Fibroblast of lung (primary cell): ENCODE results near the gene PCDHA2. TPM values are rescaled to one million over a fixed set of nuclear protein-coding genes. Genes with fewer than 3 reads are reported as not detected.
"Not testable (repeated sequence)": the region's sequence is repeated elsewhere in the genome, so short reads cannot be mapped to it uniquely, and the experiment has no call there.

Experiments
- DNase-seq, 2 donors: peaks; one replicate each; pipeline versions ENCODE4 v3.0.0 to v3.0.0-alpha.2; 2010; ENCODE audit warnings: low read depth in 2 of 2
- H2AFZ ChIP-seq: 2 replicates; pipeline ENCODE4 v1.5.1; 2012; ENCODE audit warnings: low read length, control low read depth, inconsistent platforms
- H3K27ac ChIP-seq: 2 replicates; pipeline ENCODE4 v1.5.1; 2011; ENCODE audit warnings: low read length, control low read depth; ENCODE audit not compliant: insufficient read depth
- H3K27me3 ChIP-seq: 2 replicates; pipeline ENCODE4 v1.5.1; 2011; ENCODE audit warnings: mild to moderate bottlenecking, low read length; ENCODE audit not compliant: control insufficient read depth, insufficient read depth
- H3K36me3 ChIP-seq: 2 replicates; pipeline ENCODE4 v1.5.1; 2011; ENCODE audit warnings: low read length; ENCODE audit not compliant: control insufficient read depth, insufficient read depth
- H3K4me1 ChIP-seq: 2 replicates; pipeline ENCODE4 v1.5.1; 2011; ENCODE audit warnings: low read length; ENCODE audit not compliant: control insufficient read depth, insufficient read depth; ENCODE audit errors: extremely low read depth
- H3K4me2 ChIP-seq: 2 replicates; pipeline ENCODE4 v1.5.1; 2011; ENCODE audit warnings: low read length, control low read depth; ENCODE audit not compliant: insufficient read depth; ENCODE audit errors: extremely low read depth
- H3K4me3 ChIP-seq, 4 experiments: fragments of 200-600 bp in 1 of 4; sonication (generic) in 1 of 4; replicated peaks in 1 of 4; 2 replicates each; pipeline ENCODE4 v1.5.1; 2011 to 2016; ENCODE audit warnings: low read length in 4 of 4, low read depth in 3 of 4, mild to moderate bottlenecking in 3 of 4, control low read depth in 2 of 4, inconsistent platforms in 1 of 4, mixed read lengths in 1 of 4; ENCODE audit not compliant: insufficient read depth in 1 of 4; ENCODE audit errors: control extremely low read depth in 1 of 4
- H3K79me2 ChIP-seq: 2 replicates; pipeline ENCODE4 v1.5.1; 2012; ENCODE audit warnings: mild to moderate bottlenecking, low read length, inconsistent platforms; ENCODE audit not compliant: control insufficient read depth, insufficient read depth
- H3K9ac ChIP-seq: 2 replicates; pipeline ENCODE4 v1.5.1; 2011; ENCODE audit warnings: mild to moderate bottlenecking, low read length, control low read depth; ENCODE audit not compliant: insufficient read depth
- H3K9me3 ChIP-seq: 2 replicates; pipeline ENCODE4 v1.5.1; 2012; ENCODE audit warnings: low read depth, low read length; ENCODE audit not compliant: control insufficient read depth, insufficient read depth
- H4K20me1 ChIP-seq: 2 replicates; pipeline ENCODE4 v1.5.1; 2011; ENCODE audit warnings: low read length; ENCODE audit not compliant: control insufficient read depth, insufficient read depth; ENCODE audit errors: extremely low read depth
- CTCF ChIP-seq, 2 donors: IDR thresholded peaks in 1 of 2; conservative IDR thresholded peaks in 1 of 2; 1 replicate in 1 of 2; 2 replicates in 1 of 2; pipeline ENCODE4 v1.5.1; 2011 to 2012; ENCODE audit warnings: low read length in 2 of 2, control low read depth in 1 of 2, inconsistent platforms in 1 of 2, low read depth in 1 of 2, mild to moderate bottlenecking in 1 of 2
- EZH2 ChIP-seq: IDR thresholded peaks from 2 replicates; pipeline ENCODE4 v1.5.1; 2012; ENCODE audit warnings: low read length, control low read depth, mild to moderate bottlenecking; ENCODE audit errors: missing control alignments
- polyA plus RNA-seq, 2 donors: library from polyadenylated mRNA; depleted of rRNA in 1 of 2; stranded (reverse) in 1 of 2; unstranded in 1 of 2; fragments of >200 nt; gene quantifications; 2 replicates each; pipeline ENCODE4 v1.2.1, GENCODE V29; 2011 to 2012; ENCODE audit warnings: missing spikeins in 1 of 2
- total RNA-seq: library from RNA; depleted of rRNA; stranded (reverse); fragments of >200 nt; gene quantifications from 2 replicates; pipeline ENCODE4 v1.2.1, GENCODE V29; 2014

Gene PCDHA2
- total and polyA plus RNA-seq, 2 donors (not counting 1 experiment from before 2014, with no cell fraction given), result 0.10 to 0.33 TPM

DNA sequence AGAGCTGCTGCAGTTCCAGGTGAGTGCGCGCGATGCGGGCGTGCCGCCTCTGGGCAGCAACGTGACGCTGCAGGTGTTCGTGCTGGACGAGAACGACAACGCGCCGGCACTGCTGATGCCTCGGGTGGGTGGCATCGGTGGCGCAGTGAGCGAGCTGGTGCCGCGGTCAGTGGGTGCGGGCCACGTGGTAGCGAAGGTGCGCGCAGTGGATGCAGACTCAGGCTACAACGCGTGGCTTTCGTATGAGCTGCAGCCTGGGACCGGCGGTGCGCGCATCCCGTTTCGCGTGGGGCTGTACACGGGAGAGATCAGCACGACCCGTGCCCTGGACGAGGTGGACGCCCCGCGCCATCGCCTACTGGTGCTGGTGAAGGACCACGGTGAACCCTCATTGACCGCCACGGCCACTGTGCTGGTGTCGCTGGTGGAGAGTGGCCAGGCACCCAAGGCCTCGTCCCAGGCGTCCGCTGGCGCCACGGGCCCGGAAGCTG, 8.2 kb downstream of the PCDHA2 start:
- Histone ChIP-seq H3K27ac (no peak overlapping the region), H4K20me1 (no peaks in the 10 kb centered on the region), H2AFZ (no peak overlapping the region), H3K79me2 (no peaks in the 10 kb centered on the region), H3K4me1 (no peaks in the 10 kb centered on the region), H3K9ac (no peak overlapping the region), H3K9me3 (no peaks in the 10 kb centered on the region), H3K36me3 (no peaks in the 10 kb centered on the region), H3K4me3 (no peak overlapping the region), H3K27me3 (no peaks in the 10 kb centered on the region), H3K4me2 (no peak overlapping the region)
- TF ChIP-seq CTCF (conservative IDR thresholded peaks at IDR 0.05 in 1 of 2, IDR thresholded peaks at IDR 0.05 in 1 of 2; ENCODE audit: low read depth in 1 of 2, low read length in 2 of 2) (no peak), EZH2 (no peak)
- DNase-seq, result no peak

- no peak within 1 kb of the TSS for H3K27ac ChIP-seq
- H3K79me2 ChIP-seq, result no peaks in the 10 kb centered on the region
- H2AFZ ChIP-seq, result peak within 1 kb of the TSS; percentile 20
- H4K20me1 ChIP-seq, result no peaks in the 10 kb centered on the region
- no peaks in the 10 kb centered on the region for H3K9me3 ChIP-seq
- H3K4me1 ChIP-seq, result no peaks in the 10 kb centered on the region
- no peak for DNase-seq
- H3K36me3 ChIP-seq, result no peaks in the 10 kb centered on the region
- peak within 1 kb of the TSS; percentile 44 for H3K4me2 ChIP-seq
- H3K4me3 ChIP-seq, result peak within 1 kb of the TSS in 1 of 4 experiments; percentile 44
- TF ChIP-seq EZH2 (no peak), CTCF (conservative IDR thresholded peaks at IDR 0.05 in 1 of 2, IDR thresholded peaks at IDR 0.05 in 1 of 2; ENCODE audit: low read depth in 1 of 2, low read length in 2 of 2) (peak; percentile 2 to 30)
- no peak within 1 kb of the TSS for H3K9ac ChIP-seq
- no peaks in the 10 kb centered on the region for H3K27me3 ChIP-seq
These were observed 12.5 kb downstream of the PCDHA2 start, which contains the start of gene PCDHA4 for GRCh38 chr5:140806834-140807775. Gene PCDHA4 (plus strand): TSS chr5:140807068.

- H3K9me3 ChIP-seq, H3K4me3 ChIP-seq, H3K9ac ChIP-seq, H3K4me1 ChIP-seq, H3K79me2 ChIP-seq, H3K27me3 ChIP-seq, H3K27ac ChIP-seq, H2AFZ ChIP-seq, H3K4me2 ChIP-seq, DNase-seq, H3K36me3 ChIP-seq, H4K20me1 ChIP-seq: not testable (repeated sequence)
These were observed 13.7 kb downstream of the PCDHA2 start for GRCh38 chr5:140808241-140808888.
